HG03025 (cell line): ENCODE measurements around the gene BAG3.
A peak's percentile ranks its signal among the peaks of the same experiment; 100 is the strongest.
"Not testable (repeated sequence)": the region's sequence is repeated elsewhere in the genome, so short reads cannot be mapped to it uniquely, and the experiment has no call there.

ENCODE experiments used
- ATAC-seq: cut with Tn5 transposase; IDR thresholded peaks from one replicate; pipeline ENCODE4 v1.9.1; 2021; ENCODE audit warnings: mild to moderate bottlenecking, moderate library complexity; ENCODE audit not compliant: unreplicated experiment, low FRiP score

Gene BAG3

DNA sequence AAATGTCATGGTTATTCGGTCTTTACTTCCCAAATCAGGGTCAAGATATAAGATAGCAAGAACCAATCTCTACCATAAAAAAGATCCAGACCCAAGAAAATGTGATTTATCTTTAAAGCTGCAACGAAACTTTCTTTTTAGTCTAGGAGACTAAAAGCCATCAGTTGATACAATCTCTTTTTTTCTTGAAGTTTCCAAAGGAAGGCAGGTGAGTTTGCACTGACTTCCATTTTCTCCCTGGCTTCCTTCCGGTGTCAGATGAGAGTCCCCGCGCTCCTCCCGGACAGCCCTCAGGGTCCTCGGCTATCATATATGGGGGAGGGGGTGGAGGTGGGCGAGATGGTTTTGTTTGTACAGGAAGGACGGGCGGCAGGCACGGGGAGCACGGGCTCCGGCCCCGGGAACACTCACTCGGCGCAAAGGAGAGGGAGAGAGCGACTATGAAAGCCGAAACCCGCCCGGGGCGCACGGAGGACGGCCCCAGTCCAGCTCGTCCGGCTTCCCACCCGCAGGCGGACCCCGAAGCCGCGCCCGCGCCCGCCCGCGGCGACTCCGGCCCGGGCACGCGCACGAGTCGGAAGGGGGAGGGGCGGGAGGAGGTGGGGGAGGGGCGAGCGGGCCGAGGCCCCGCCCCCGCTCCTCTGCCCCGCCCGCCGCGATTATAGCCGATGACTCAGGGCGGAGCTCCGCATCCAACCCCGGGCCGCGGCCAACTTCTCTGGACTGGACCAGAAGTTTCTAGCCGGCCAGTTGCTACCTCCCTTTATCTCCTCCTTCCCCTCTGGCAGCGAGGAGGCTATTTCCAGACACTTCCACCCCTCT is at the start of gene BAG3:
Gene BAG3, plus strand, starts transcription at position 689 of the 822 bp plus-strand sequence. CDS start 296 bp downstream, outside the sequence.
- peak; percentile 58 for ATAC-seq

DNA sequence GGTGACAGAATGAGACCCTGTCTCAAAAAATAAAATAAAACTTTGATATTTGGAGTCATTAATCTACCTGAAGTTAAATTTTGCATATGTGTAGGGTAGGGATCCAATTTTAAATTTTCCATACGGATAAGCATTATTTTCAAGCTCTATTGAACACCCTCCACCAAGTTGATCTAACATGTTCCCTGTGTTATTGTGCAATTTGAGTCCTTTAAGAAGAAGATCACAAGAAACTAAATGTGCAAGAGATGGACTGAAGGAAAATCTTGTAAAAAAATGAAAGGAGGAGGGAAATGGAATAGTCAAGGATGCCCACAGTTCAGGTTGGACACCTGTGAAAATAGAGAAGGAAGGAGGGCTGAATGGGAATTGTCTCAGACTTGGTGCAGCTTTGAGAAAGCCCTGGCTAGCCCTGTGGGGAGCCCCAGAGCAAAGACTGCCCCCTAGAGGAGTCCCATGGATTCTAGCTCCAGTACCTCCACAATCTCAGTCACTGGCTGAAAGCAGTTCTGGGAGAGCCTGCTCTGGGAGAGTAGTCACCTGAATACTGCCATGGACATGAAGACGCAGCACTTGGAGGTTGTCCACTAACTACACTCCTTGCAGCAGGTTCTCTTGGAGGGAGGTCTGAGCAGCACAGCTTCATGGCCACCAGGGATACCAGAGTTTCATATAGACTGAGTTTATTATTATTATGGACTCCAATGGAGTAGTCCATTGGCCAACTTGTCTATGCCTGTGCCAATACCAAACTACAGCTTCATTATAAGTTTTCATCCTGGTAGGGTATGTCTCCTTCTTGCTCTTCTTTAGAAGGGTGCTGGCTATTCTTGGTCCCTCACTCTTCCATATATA is 48.7 kb upstream of the BAG3 start:
- ATAC-seq = no peak

DNA sequence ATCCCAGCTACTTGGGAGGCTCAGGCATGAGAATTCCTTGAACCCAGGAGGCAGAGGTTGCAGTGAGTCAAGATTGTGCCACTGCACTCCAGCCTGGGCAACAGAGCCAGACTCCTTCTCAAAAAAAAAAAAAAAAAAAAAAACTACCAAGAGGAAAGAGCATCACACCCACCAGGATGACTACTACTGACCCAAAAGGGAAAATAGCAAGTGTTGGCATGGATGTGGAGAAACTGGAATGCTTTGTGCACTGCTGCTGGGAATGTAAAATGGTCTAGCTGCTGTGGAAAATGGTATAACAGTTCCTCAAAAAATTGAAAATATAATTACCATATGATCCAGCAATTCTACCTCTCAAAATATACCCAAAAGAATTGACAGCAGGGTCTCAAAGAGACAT is 46.7 kb upstream of the BAG3 start:
- ATAC-seq = no peak

DNA sequence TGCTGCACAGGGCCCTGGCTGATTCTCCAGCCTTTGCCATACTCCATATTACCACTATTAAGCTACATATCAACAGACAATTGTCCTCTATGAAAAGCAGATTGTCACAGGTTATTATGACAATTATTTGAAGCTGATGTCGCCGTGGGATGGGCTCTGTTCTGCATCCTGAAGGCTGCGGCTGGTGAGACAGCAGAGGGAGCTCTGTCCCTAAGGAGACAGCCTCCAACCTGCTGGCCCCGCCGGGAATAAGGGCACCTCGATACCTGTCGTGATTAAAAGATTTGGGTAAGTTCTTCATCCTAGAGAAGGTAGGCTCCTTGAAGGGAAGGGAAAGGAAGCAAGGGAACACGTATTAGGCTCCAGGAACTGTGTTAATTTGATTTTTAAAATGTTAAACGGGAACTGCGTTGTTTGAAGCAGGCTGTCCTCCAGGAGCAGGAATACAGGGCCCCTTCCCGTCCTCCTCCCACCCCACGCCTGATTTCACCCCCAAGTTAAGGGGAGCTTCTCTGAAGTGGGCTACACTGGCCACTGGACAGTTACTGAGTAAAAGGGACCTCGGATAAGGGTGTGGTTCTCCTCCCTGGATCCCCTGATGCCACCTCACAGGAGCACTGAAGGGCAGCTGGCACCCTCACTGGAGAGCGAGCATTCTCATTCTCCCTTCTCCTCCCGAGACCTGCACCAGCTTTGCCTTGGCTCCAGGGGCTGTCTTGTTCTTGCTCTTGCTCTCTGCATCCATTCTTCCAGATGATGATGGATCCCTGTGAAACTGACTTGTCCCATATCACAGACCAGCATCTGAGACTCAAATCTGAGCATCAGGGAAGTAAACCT is 42.6 kb upstream of the BAG3 start:
- ATAC-seq = no peak

DNA sequence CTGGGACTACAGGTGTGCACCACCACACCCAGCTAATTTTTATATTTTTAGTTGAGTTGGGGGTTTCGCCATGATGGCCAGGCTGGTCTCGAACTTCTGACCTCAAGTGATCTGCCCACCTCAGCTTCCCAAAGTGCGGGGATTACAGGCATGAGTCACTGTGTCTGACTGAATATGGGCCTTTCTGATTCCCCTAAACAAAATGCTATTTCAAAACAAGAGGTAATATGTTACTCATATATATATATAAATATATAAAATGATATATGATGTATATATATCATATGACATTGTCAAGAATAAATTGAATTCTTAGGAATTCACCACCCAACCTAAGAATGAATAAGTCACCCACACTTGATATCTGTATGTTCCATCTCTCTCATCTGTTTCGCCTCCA is 41.7 kb upstream of the BAG3 start:
- no peak for ATAC-seq

DNA sequence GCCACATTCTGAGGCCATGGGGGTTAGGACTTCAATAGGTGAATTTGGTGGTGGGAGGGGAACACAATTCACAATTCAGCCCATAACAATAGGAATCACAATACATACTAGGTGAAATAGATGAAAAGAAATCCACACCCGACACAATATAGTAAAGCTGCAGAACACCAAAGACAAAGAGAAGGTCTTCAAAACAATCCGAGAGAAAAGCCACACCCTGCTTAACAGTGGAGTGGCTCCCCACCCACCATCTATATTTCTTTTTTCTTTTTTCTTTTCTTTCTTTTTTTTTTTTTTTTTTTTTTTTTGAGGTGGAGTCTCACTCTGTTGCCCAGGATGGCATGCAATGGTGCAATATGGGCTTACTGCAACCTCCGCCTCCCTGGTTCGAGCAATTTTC is 39.7 kb upstream of the BAG3 start:
- no peak for ATAC-seq

DNA sequence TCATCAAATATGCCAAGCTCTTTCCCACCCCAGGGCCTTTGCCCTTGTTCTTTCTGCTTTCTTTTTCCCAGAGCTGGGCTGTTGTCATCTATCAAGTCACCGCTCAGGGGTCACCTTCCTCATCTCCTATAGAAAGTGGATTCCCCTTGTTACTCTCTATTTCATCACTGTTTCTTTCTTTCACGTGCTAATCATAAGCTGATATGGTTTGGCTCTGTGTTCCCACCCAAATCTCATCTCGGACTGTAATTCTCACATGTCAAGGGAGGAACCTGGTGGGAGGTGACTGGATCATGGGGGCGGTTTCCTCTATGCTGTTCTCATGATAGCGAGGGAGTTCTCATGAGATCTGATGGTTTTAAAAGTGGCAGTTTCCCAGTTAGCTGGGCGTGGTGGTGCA is 37.4 kb upstream of the BAG3 start:
- ATAC-seq = no peak

DNA sequence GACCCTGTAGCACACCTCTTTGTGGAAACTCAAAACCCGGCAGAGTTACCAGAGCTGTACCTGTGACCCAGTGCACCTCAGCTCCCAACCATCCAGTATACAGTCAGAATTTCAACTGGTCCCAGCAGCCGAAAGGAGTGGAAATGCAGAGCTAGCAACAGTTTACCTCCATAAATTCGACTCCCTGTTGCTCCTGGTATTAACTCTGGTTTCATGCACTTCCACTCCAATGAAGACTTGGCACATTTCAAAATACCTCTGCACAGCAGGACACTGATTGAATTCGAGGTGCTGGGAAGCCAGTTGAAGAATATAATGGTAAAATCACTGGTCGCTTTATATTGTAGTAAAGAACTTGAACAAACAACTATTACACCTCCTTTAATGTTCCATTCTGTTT is 36.5 kb upstream of the BAG3 start:
- ATAC-seq = no peak

DNA sequence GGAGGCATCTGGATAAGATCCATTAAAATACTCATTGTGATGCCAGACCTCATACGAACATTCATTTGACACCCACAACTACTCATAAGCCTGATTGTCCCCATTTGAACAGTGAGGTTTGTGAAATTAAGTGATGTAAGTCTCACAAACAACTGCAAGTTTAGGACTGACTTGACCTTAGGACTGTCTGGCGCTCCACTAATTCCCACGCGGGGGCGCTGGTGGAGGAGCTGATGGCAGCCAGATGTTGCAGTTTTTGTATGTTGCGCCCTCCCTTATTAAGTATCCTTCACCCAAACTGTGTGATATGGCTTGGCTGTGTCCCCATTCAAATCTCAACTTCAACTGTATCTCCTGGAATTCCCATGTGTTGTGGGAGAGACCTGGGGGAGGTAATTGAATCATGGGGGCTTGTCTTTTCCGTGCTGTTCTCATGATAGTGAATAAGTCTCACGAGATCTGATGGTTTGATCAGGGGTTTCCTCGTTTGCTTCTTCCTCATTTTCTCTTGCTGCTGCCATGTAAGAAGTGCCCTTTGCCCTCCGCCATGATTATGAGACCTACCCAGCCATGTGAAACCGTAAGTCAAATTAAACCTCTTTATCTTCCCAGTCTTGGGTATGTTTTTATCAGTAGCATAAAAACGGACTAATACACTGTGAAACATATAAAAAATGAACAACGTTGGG is 34.2 kb upstream of the BAG3 start:
- ATAC-seq = no peak

DNA sequence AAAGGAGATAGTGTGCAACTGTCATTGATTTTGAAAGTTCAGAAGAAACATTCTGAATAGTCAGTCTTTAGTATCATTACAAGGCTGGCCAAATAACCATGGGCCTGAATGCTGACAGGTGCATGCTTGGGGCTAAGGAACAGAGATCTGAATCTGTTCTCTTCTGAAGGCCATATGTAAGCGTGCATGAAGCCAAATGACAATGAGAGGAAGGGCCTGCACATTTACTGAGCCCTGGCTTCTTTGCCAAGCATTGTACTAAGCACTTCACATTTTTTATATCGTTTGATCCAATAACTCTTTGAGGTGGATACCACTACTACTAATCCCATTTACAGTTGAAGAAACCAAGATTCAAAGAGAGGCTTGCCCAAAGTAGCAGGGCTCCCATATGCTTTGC is 32.0 kb upstream of the BAG3 start:
- ATAC-seq = no peak

DNA sequence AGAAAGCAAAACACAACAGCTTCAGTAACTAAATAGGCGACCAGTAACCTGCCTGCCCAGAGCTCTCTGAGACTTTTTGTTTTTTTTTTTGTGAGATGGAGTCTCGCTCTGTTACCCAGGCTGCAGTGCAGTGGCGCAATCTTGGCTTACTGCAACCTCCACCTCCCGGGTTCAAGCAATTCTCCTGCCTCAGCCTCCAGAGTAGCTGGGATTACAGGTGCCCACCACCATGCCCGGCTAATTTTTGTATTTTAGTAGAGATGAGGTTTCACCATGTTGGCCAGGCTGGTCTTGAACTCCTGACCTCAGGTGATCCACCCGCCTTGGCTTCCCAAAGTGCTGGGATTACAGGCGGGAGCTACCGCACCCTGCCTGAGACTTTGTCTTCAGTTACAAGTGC is 31.4 kb upstream of the BAG3 start:
- ATAC-seq = not testable (repeated sequence)

DNA sequence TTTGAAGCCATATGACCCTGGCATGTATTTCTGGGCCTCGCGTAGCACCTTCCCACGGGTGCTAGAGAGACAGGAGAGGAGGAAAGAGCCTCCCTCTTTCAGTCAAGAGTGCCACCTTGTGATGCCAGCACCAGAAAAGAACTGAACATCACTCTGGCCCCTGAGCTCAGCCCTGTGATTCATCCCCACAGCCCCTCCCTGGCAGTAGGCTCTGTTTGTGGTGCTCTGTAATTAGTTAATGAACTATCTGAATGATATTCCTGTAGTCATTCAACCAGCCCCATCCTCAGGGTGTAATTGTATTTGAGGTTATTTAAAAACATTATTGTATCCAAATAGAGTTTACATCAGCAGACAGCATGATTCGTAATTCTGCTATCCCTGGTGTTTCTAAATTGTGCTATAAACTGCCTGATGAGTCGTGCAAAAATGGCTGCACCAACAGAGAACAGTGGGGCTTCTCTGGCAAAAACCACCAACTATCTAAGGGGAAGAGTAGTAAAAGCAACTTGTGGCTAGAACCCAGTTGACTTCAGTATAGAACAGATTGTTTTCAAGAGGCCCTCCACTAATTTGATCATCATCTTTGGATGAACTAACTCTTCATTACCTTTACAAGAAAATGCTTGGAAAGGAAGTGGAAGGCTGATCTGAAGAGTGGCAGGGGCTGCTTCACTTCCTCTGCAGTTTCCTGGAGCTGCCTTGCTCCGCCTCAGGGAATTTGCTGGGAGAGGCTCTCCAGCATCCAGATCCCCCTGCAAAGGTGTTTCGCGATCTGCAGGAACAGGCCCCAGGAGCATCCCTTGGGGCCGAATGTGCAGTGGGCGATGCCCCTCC is 30.7 kb upstream of the BAG3 start:
- ATAC-seq = no peak

DNA sequence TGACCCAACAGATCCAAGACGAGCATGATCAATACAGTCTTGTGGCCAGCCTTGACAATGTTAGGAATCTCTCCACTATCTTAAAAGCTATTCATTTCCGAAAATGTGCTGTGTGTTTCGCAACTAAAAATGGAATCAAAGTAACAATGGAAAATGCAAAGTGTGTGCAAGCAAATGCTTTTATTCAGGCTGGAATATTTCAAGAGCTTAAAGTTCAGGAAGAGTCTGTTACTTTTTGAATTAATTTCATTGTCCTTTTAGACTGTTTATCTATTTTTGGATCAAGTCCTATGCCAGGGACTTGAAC is 30.1 kb upstream of the BAG3 start:
- ATAC-seq = no peak

DNA sequence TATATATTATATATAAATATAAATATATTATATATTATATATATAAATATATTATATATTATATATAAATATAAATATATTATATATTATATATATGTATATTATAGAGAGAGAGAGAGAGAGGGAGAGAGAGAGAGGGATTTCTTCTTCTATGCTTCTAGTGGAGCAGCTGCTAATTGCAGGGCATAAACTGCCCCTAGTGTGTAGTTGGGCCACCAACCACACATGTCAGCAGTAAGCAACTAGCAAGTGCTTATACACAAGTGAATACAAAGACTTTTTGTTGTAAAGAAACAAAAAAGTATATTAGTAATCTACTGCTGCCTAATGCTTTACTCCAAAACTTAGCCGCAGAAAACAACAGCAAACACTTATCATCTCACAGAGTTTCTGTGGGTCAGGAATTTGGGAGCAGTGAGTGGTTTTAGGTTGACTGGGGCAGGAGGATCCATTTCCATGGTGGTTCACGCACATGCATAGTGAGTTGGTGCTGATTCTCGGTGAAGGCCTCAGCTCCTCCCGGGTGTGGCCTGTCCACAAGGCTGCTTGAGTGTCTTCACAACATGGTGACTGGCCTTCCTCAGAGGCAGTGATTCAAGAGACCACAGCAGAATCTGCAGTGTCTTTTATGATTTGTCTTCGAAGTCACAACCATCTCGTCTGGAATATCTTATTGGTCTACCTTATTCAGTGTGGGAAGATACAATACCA is 25.5 kb upstream of the BAG3 start:
- no peak for ATAC-seq

DNA sequence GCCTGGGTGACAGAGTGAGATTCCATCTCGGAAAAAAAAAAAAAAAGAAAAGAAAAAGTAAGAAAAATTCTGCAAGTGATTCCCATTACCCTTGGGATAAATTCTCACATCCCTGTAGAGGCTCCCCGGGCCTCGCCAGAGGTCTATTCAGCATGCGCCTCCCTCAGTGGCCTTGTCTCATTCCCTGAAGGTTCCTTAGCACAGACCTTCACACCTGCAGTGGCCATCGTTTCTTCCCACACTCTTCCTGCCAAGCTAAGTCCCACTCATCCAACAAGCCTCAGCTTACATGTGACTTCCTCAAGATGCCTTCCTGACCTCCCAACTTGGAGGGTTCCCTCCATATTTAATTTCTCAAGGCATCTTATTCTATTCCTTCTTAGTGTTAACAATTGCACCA is 20.9 kb upstream of the BAG3 start:
- ATAC-seq = no peak

DNA sequence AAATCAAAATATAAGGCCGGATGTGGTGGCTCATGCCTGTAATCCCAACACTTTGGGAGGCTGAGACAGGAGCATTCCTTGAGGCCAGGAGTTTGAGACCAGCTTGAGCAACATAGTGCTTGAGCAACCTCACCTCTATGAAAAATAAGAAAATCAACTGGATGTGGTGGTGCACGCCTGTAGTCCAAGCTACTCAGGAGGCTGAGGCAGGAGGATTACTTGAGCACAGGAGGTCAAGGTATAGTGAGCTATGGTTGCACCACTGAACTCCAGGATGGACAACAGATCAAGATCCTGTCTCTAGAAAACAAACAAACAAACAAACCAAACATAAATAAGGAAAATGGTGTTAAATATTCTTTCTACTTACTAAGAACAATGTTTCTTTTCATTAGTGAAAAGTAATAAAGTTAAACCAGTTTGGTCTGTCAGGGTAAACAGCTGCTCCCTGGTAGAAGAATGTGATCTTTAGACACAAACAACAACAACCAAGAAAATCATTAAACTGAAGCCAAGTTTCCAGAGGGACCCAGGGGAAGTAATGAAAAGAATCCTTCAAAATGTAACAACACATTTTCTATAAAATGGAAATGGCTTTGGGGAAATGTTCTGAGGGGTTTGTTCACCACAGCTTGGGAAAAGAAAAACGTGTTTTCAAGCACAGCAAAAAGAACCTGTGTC is 17.5 kb upstream of the BAG3 start:
- no peak for ATAC-seq

DNA sequence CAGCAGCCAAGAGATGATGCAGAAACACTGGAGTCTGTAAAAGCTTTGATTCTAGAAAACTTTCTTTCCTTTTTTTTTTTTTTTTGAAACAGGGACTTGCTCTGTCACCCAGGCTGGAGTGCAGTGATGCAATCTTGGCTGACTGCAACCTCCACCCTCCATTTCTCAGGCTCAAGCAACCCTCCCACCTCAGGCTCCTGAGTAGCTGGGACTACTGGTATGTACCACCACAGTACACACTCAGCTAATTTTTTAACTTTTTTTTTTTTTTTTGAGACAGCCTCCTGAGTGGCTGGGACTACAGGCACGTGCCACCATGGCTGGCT is 17.0 kb upstream of the BAG3 start:
- no peak for ATAC-seq

DNA sequence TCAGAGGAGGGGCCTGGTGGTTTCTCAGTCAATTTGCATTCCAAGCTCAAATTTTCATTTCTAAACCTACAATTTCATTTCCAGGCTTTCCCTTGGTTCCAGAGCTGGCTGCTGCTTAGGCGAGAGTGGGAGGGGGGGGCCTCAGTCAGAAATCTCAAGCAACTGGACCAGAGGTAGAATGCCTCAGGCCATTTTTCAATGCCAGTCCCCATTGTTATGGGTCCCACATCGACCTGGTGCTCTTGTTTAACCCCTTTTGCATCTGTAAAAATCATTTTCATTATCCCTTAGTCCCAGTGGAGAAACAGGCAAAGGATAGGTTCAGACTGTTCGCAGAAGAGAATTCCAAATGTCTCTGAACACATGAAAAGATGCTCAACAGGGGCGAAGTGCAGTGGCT is 13.5 kb upstream of the BAG3 start:
- ATAC-seq = no peak

DNA sequence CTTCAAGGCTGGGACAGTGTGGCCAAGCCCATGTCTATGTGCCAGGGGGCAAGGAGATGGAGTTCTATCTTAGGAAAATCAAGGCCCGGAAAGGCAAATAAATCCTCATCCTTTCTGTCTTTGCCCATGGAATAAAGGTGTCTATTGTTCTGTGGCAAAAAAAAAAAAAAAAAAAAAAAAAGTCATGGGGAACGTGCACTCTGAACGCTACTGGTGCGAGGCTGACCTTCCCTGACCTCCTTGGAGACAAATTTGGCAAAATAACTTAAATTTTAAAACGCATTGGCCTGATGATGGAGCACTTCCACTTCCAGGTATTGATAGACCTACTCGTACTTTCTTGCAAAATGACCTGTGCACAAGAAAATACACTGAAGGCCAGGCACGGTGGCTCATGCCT is 12.2 kb upstream of the BAG3 start:
- no peak for ATAC-seq
